AG09319 (cell line): ENCODE results near the gene XYLT1.

Experiments used
- DNase-seq: peaks from one replicate; pipeline ENCODE4 v3.0.0-alpha.2; 2010; ENCODE audit warnings: low read depth; ENCODE audit errors: extremely low read depth
- CTCF ChIP-seq: IDR thresholded peaks from 2 replicates; pipeline ENCODE4 v1.5.1; 2011; ENCODE audit warnings: low read depth, mild to moderate bottlenecking, inconsistent platforms, low read length, moderate library complexity

Gene XYLT1

GRCh38 chr16:17372386-17372785 is 98.4 kb downstream of the XYLT1 start:
- DNase-seq: no peak
- TF ChIP-seq CTCF: no peak

GRCh38 chr16:17371299-17371698 is 99.5 kb downstream of the XYLT1 start:
- TF ChIP-seq CTCF: no peak
- no peak for DNase-seq

GRCh38 chr16:17370731-17371285 is 100.0 kb downstream of the XYLT1 start:
- TF ChIP-seq CTCF: no peak

GRCh38 chr16:17370223-17370707 is 100.5 kb downstream of the XYLT1 start:
- no peak for DNase-seq
- TF ChIP-seq CTCF: no peak

More at GRCh38 chr16:17370731-17371285, 100.0 kb downstream of the XYLT1 start:
- DNase-seq: no peak

GRCh38 chr16:17369421-17370222 is 101.1 kb downstream of the XYLT1 start:
- no peak for TF ChIP-seq CTCF
- no peak for DNase-seq

GRCh38 chr16:17368951-17369350 is 101.8 kb downstream of the XYLT1 start:
- no peak for TF ChIP-seq CTCF
- DNase-seq: no peak

GRCh38 chr16:17368446-17368845 is 102.3 kb downstream of the XYLT1 start:
- TF ChIP-seq CTCF: no peak
- no peak for DNase-seq
